Neutrophil (primary cell): ENCODE measurements around the gene SHLD3.
"Not testable (repeated sequence)": the region's sequence is repeated elsewhere in the genome, so short reads cannot be mapped to it uniquely, and the experiment has no call there.

Experiments used
- H3K27ac ChIP-seq: fragments of 200-600 bp; sonication (generic); 2 replicates; pipeline ENCODE4 v1.5.1; 2016; ENCODE audit warnings: mild to moderate bottlenecking, moderate library complexity
- H3K27me3 ChIP-seq: fragments of 200-600 bp; sonication (generic); 2 replicates; pipeline ENCODE4 v1.6.0; 2016; ENCODE audit warnings: mild to moderate bottlenecking
- H3K36me3 ChIP-seq: fragments of 200-600 bp; sonication (generic); 2 replicates; pipeline ENCODE4 v1.5.1; 2017
- H3K4me1 ChIP-seq, 2 experiments: fragments of 200-600 bp in 1 of 2; sonication (generic) in 1 of 2; 1 replicate in 1 of 2; 2 replicates in 1 of 2; pipeline versions ENCODE4 v1.5.1 to v1.6.1; 2013 to 2016; ENCODE audit warnings: low read depth in 1 of 2, low read length in 1 of 2, mild to moderate bottlenecking in 1 of 2, moderate library complexity in 1 of 2; ENCODE audit not compliant: control insufficient read depth in 1 of 2, insufficient read depth in 1 of 2
- H3K4me3 ChIP-seq, 2 experiments: fragments of 200-600 bp in 1 of 2; sonication (generic) in 1 of 2; 1 replicate in 1 of 2; 2 replicates in 1 of 2; pipeline ENCODE4 v1.5.1; 2013 to 2016; ENCODE audit warnings: low read depth in 1 of 2, low read length in 1 of 2, mild to moderate bottlenecking in 1 of 2, moderate library complexity in 1 of 2
- H3K9me3 ChIP-seq: fragments of 200-600 bp; sonication (generic); 2 replicates; pipeline ENCODE4 v1.5.1; 2016
- CTCF ChIP-seq: fragments of 200-600 bp; sonication (generic); IDR thresholded peaks from 2 replicates; pipeline ENCODE4 v1.5.1; 2016; ENCODE audit warnings: antibody characterized with exemption

Gene SHLD3

GRCh38 chr5:65663804-65664521 is 39.1 kb downstream of the SHLD3 start:
- no peak overlapping the region for H3K4me3 ChIP-seq
- H3K27me3 ChIP-seq = no peaks in the 10 kb centered on the region
- no peaks in the 10 kb centered on the region for H3K9me3 ChIP-seq
- H3K4me1 ChIP-seq = peaks cover 8 to 14% of the 10 kb centered on the region in 2 experiments
- peaks cover 21% of the 10 kb centered on the region for H3K36me3 ChIP-seq
- H3K27ac ChIP-seq = no peak overlapping the region
- TF ChIP-seq CTCF = no peak

DNA sequence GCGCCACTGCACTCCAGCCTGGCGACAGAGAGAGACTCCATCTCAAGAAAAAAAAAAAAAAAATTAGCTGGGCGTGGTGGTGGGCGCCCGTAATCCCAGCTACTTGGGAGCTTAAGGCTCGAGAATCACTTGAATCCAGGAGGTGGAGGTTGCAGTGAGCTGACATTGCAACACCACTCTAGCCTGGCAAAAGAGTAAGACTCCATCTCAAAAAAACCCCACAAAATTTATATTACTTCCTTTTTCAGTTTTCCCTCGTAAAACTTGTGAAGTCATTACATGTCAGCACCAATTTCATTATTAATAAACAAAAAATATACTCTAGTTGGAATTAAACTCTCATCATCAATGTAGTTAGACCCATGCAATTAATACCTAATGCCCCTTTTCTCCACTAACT is 43.9 kb downstream of the SHLD3 start:
- Histone ChIP-seq H3K4me1 (peaks cover 14 to 19% of the 10 kb centered on the region in 2 experiments), H3K36me3 (peaks cover 53% of the 10 kb centered on the region), H3K27me3 (no peaks in the 10 kb centered on the region), H3K9me3 (no peaks in the 10 kb centered on the region), H3K4me3 (no peak overlapping the region), H3K27ac (no peak overlapping the region)
- no peak for TF ChIP-seq CTCF

DNA sequence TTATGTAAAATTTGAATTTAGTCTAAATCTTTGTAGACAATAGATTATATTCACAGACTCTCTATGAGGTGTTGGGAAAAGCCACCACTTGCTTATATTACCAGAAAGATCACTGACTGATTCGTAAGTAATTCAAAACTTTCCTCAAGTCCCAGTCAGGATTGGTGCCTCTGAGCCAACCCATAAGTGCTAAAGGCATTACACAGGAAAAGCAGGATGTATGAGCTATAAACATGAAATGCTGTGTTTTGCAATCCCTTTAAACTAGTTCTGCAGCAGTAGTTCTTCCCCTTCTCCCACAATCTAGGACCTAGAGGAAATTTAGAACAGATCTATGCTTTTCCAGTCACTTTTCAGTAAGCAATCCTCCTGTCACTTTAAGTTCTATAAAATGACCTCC is 48.0 kb downstream of the SHLD3 start:
- no peaks in the 10 kb centered on the region for H3K9me3 ChIP-seq
- H3K36me3 ChIP-seq = peaks cover 38% of the 10 kb centered on the region
- peaks cover 41 to 47% of the 10 kb centered on the region in 2 experiments for H3K4me1 ChIP-seq
- peak overlapping the region; percentile 77 for H3K27ac ChIP-seq
- no peak for TF ChIP-seq CTCF
- H3K27me3 ChIP-seq = no peaks in the 10 kb centered on the region
- no peak overlapping the region for H3K4me3 ChIP-seq

- Histone ChIP-seq H3K36me3 (peaks cover 36% of the 10 kb centered on the region), H3K9me3 (no peaks in the 10 kb centered on the region), H3K27me3 (no peaks in the 10 kb centered on the region), H3K27ac (peak overlapping the region; percentile 84), H3K4me3 (no peak overlapping the region), H3K4me1 (peaks cover 41 to 47% of the 10 kb centered on the region in 2 experiments)
- TF ChIP-seq CTCF = no peak
These were observed 49.9 kb downstream of the SHLD3 start for GRCh38 chr5:65674749-65675148.

GRCh38 chr5:65676056-65676455 is 51.2 kb downstream of the SHLD3 start:
- peaks cover 36% of the 10 kb centered on the region for H3K36me3 ChIP-seq
- peaks cover 41 to 47% of the 10 kb centered on the region in 2 experiments for H3K4me1 ChIP-seq
- not testable (repeated sequence) for H3K9me3 ChIP-seq, H3K27me3 ChIP-seq
- peak overlapping the region; percentile 84 for H3K27ac ChIP-seq
- H3K4me3 ChIP-seq = peak overlapping the region; percentile 12 to 17
